HG02973 (cell line): ENCODE data around the gene DCUN1D1.
"Not testable (repeated sequence)": the region's sequence is repeated elsewhere in the genome, so short reads cannot be mapped to it uniquely, and the experiment has no call there.

ENCODE experiments used
- ATAC-seq: cut with Tn5 transposase; IDR thresholded peaks from one replicate; pipeline ENCODE4 v1.9.1; 2021; ENCODE audit warnings: moderate library complexity; ENCODE audit not compliant: unreplicated experiment

Gene DCUN1D1

GRCh38 chr3:182980204-182981037 lies at the start of gene DCUN1D1:
TSS of gene DCUN1D1 (minus strand) at chr3:182980538. CDS start at chr3:182980489, 49 bp downstream.
- ATAC-seq: peak; percentile 90

- no peak for ATAC-seq
Observed at GRCh38 chr3:183028416-183028815, 48.1 kb upstream of the DCUN1D1 start.

- ATAC-seq: no peak
Observed at GRCh38 chr3:183027276-183027675, 46.9 kb upstream of the DCUN1D1 start.

GRCh38 chr3:183022936-183023516 lies 42.7 kb upstream of the DCUN1D1 start:
- no peak for ATAC-seq

GRCh38 chr3:183018421-183019192 lies 38.3 kb upstream of the DCUN1D1 start:
- ATAC-seq: no peak

GRCh38 chr3:183015185-183015584 lies 34.8 kb upstream of the DCUN1D1 start:
- no peak for ATAC-seq

GRCh38 chr3:183013856-183014255 lies 33.5 kb upstream of the DCUN1D1 start:
- no peak for ATAC-seq

GRCh38 chr3:183013074-183013473 lies 32.7 kb upstream of the DCUN1D1 start:
- ATAC-seq: no peak

GRCh38 chr3:183008800-183009199 lies 28.5 kb upstream of the DCUN1D1 start:
- ATAC-seq: no peak

GRCh38 chr3:183008303-183008702 lies 28.0 kb upstream of the DCUN1D1 start:
- no peak for ATAC-seq

- ATAC-seq: no peak
Observed at GRCh38 chr3:183006396-183007002, 26.2 kb upstream of the DCUN1D1 start.

- no peak for ATAC-seq
Observed at GRCh38 chr3:182999767-183000166, 19.4 kb upstream of the DCUN1D1 start.

GRCh38 chr3:182993486-182994201 lies 13.3 kb upstream of the DCUN1D1 start:
- not testable (repeated sequence) for ATAC-seq

GRCh38 chr3:182989566-182989965 lies 9.2 kb upstream of the DCUN1D1 start:
- ATAC-seq: no peak

- ATAC-seq: no peak
Observed at GRCh38 chr3:182986021-182986420, 5.7 kb upstream of the DCUN1D1 start.

- no peak for ATAC-seq
Observed at GRCh38 chr3:182983876-182984275, 3.5 kb upstream of the DCUN1D1 start.

GRCh38 chr3:182981038-182981380 lies 671 bp upstream of the DCUN1D1 start:
- ATAC-seq: no peak

- peak; percentile 14 for ATAC-seq
Observed at GRCh38 chr3:182979674-182980191, 605 bp downstream of the DCUN1D1 start.

GRCh38 chr3:182979103-182979673 lies 1.1 kb downstream of the DCUN1D1 start:
- no peak for ATAC-seq

- no peak for ATAC-seq
Observed at GRCh38 chr3:182978387-182978786, 2.0 kb downstream of the DCUN1D1 start.
